ENCODE data around the gene GABRR2.

GABRR2 gene

GRCh38 chr6:89356642-89357170 lies 41.6 kb upstream of the GABRR2 start:
- DNase-seq (ENCODE audit: extremely low spot score): no peak
- no peak for TF ChIP-seq CTCF (IDR thresholded peaks at IDR 0.05; ENCODE audit: control extremely low read depth, extremely low read depth, low read depth, missing control alignments)
- ChIA-PET CTCF (interaction anchor here (0.6 to 1.9 kb wide), 8 partner anchors 9 to 373 kb away, joined by 3 to 19 read pairs (median 4); no protein-coding TSS in a partner anchor), POLR2A (interaction anchor here (0.7 to 1.0 kb wide), 4 partner anchors 8 to 658 kb away, joined by 3 read pairs; no protein-coding TSS in a partner anchor)

GRCh38 chr6:89355511-89356194 lies 40.6 kb upstream of the GABRR2 start:
- POLR2A ChIA-PET: interaction anchor here (0.6 kb wide), 1 partner anchor 62 kb away, joined by 8 read pairs; no protein-coding TSS in a partner anchor
- CTCF ChIA-PET: interaction anchor here (1.2 to 10.5 kb wide), 4 partner anchors 10 to 16 kb away, joined by 3 to 75 read pairs (median 20); no protein-coding TSS in a partner anchor
- no peak for DNase-seq (ENCODE audit: extremely low spot score)
- no peak for TF ChIP-seq CTCF (IDR thresholded peaks at IDR 0.05; ENCODE audit: control extremely low read depth, extremely low read depth, low read depth, missing control alignments)

DNA sequence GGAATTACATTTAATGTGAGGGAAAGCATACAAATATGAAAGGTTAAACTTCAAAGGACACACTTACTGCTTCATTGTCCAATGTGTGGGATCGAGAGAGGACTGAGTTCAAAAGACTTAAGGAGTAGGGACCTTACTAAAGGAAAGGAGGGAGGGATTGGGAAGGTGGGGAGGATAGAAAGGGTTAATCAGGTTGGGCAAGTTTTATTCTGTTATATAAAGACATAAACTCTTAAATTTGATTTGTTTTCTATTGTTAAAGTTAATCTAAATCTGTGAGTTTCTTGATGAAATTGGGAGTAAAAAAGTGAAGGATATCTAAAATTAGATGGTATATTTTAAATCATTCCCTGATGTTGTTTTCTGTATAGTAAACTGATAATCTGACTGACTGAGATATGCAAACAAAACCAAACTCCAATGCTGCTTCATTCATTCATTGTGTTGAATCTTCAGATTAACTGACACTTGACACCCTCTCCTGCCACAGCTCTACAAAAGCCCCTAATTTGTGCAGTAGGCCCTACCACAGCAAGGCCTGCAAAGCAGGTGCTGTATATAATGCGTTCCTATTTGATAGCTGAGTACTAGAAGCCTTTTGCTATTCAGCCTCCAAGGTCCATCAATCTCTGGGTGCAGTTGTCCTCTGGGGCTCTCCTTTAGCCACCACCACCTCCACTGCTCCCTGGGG lies 38.7 kb upstream of the GABRR2 start:
- POLR2A ChIA-PET: interaction anchor here (0.6 to 1.0 kb wide), 2 partner anchors 8 to 38 kb away, joined by 3 to 4 read pairs; no protein-coding TSS in a partner anchor
- TF ChIP-seq CTCF (IDR thresholded peaks at IDR 0.05; ENCODE audit: control extremely low read depth, extremely low read depth, low read depth, missing control alignments): no peak
- DNase-seq (ENCODE audit: extremely low spot score): peak; percentile 48
- CTCF ChIA-PET: interaction anchor here (1.0 to 10.5 kb wide), 5 partner anchors 14 to 255 kb away, joined by 3 to 75 read pairs (median 4); no protein-coding TSS in a partner anchor

DNA sequence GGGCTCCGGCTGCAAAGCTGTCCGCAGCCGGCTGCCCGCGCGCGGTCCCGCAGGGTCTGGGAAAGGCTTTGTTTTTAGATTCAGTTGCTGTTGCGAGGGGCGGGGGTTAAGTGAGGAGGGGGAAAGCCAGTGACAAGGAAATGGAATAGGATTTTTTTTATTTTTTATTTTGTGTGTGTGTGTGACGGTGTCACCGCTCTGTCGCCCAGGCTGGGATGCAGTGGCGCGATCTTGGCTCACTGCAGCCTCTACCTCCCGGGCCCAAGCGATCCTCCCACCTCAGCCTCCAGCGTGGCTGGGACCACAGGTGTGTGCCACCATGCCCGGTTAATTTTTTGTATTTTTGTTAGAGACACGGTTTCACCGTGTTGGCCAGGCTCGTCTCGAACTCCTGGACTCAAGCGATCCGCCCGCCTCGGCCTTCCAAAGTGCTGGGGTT lies 38.0 kb upstream of the GABRR2 start:
- ChIA-PET POLR2A (interaction anchor here (0.6 to 1.0 kb wide), 2 partner anchors 9 to 19 kb away, joined by 3 read pairs; no protein-coding TSS in a partner anchor), CTCF (interaction anchor here (0.7 to 10.5 kb wide), 4 partner anchors 11 to 54 kb away, joined by 3 to 75 read pairs (median 29); no protein-coding TSS in a partner anchor)
- DNase-seq (ENCODE audit: extremely low spot score): no peak
- TF ChIP-seq CTCF (IDR thresholded peaks at IDR 0.05; ENCODE audit: control extremely low read depth, extremely low read depth, low read depth, missing control alignments): no peak

DNA sequence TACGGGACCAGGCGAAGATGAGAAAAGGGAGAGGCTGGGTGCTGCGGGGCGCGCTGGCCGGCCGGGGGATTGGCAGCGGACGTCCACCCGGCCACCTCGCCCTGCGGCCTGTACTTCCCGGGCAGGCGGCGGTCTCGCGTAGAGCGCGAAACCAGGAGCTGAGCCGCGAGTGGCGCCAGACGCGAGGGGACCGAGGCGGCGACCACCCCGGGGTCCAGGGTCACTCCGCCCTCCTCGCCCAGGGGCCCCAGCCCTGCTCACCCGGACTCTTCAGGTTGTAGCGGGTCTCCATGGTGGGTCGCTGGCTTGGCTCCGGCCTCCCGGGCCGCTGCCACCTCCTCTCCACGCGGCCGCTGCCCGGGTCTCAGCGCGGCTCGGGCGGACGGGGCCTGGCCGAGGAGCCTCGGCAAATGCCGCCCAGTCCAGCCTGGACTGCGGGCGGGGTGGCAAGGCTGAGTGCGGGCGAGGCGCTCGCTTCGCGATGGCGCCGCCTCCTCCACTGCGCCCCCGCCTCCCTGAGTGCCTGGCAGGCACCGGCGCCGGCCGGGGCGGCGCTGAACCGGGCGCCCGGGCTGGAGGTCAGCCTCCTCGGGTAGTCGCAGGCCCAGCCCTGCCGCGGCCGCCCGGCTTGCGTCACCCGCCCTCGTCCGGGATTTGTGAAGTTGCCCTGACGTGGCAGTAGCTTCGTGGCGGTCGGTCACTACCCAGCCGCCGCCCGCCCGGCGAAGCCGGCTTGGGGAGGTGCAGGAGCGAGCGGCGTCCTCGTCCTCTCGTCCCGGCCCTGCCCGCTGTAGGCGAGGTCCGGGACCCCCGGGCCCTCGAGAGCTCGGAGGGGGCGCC lies 37.4 kb upstream of the GABRR2 start, which contains the start of gene UBE2J1:
UBE2J1 (minus strand) TSS at position 445 of the 840 bp plus-strand sequence; CDS start at position 292, 153 bp downstream.
- no peak for TF ChIP-seq CTCF (IDR thresholded peaks at IDR 0.05; ENCODE audit: control extremely low read depth, extremely low read depth, low read depth, missing control alignments)
- DNase-seq (ENCODE audit: extremely low spot score): peak; percentile 81
- POLR2A ChIA-PET: interaction anchor here (0.6 to 1.0 kb wide), 3 partner anchors 10 to 20 kb away, joined by 3 to 4 read pairs (median 3); no protein-coding TSS in a partner anchor
- CTCF ChIA-PET: interaction anchor here (0.7 to 10.5 kb wide), 6 partner anchors 11 to 79 kb away, joined by 3 to 75 read pairs (median 20); no protein-coding TSS in a partner anchor
